ENCODE results near the gene LRTM1. TPM values are rescaled to one million over a fixed set of nuclear protein-coding genes. Genes with fewer than 3 reads are reported as not detected.

LRTM1 gene
- total RNA-seq, 1 experiment from 2014 or later, result not detected

- Mint-ChIP-seq H3K4me3 (ENCODE audit: unreplicated experiment) (no peak overlapping the region), H3K36me3 (ENCODE audit: insufficient read depth, unreplicated experiment) (peaks cover 12% of the 10 kb centered on the region), H3K27ac (ENCODE audit: low read depth, unreplicated experiment) (no peak overlapping the region), H3K4me1 (ENCODE audit: insufficient read depth, unreplicated experiment) (peaks cover 20% of the 10 kb centered on the region), H3K9me3 (ENCODE audit: unreplicated experiment) (no peaks in the 10 kb centered on the region), H3K27me3 (ENCODE audit: insufficient read depth, unreplicated experiment) (no peaks in the 10 kb centered on the region)
- POLR2A ChIA-PET, result interaction anchor here (0.5 kb wide), 1 partner anchor 23 kb away, joined by 3 read pairs; no protein-coding TSS in a partner anchor
- no TSS peak for BruUV-seq (replicated peaks)
- no peak for DNase-seq (ENCODE audit: unreplicated experiment)
- CTCF ChIA-PET, result interaction anchor here (0.6 to 1.6 kb wide), 6 partner anchors 14 to 1293 kb away, joined by 3 to 4 read pairs (median 4); no protein-coding TSS in a partner anchor
- intact Hi-C loops (cut with micrococcal nuclease), result loop anchor here (2.0 to 5.0 kb wide), 6 partner anchors 48 to 948 kb away; partner anchors contain the start of gene WNT5A
- no peak for TF ChIP-seq CTCF (IDR thresholded peaks at IDR 0.05; ENCODE audit: unreplicated experiment)
These were observed 21.7 kb upstream of the LRTM1 start for GRCh38 chr3:54949491-54950044.

GRCh38 chr3:54941690-54942362, 14.0 kb upstream of the LRTM1 start:
- DNase-seq (ENCODE audit: unreplicated experiment), result no peak
- intact Hi-C loops (cut with micrococcal nuclease), result no loop called here
- CTCF ChIA-PET, result interaction anchor here (0.6 to 0.7 kb wide), 2 partner anchors 67 to 310 kb away, joined by 3 read pairs; no protein-coding TSS in a partner anchor
- POLR2A ChIA-PET, result no interaction called here
- H3K36me3 Mint-ChIP-seq (ENCODE audit: insufficient read depth, unreplicated experiment), result no peaks in the 10 kb centered on the region
- H3K9me3 Mint-ChIP-seq (ENCODE audit: unreplicated experiment), result no peaks in the 10 kb centered on the region
- no TSS peak for BruUV-seq (replicated peaks)
- H3K27me3 Mint-ChIP-seq (ENCODE audit: insufficient read depth, unreplicated experiment), result no peaks in the 10 kb centered on the region
- no peak overlapping the region for H3K27ac Mint-ChIP-seq (ENCODE audit: low read depth, unreplicated experiment)
- TF ChIP-seq CTCF (IDR thresholded peaks at IDR 0.05; ENCODE audit: unreplicated experiment), result no peak
- H3K4me1 Mint-ChIP-seq (ENCODE audit: insufficient read depth, unreplicated experiment), result no peaks in the 10 kb centered on the region
- no peak overlapping the region for H3K4me3 Mint-ChIP-seq (ENCODE audit: unreplicated experiment)

GRCh38 chr3:54940971-54941370, 13.1 kb upstream of the LRTM1 start:
- no TSS peak for BruUV-seq (replicated peaks)
- no peak for DNase-seq (ENCODE audit: unreplicated experiment)
- no peaks in the 10 kb centered on the region for H3K36me3 Mint-ChIP-seq (ENCODE audit: insufficient read depth, unreplicated experiment)
- CTCF ChIA-PET, result no interaction called here
- no peak overlapping the region for H3K4me3 Mint-ChIP-seq (ENCODE audit: unreplicated experiment)
- no peaks in the 10 kb centered on the region for H3K9me3 Mint-ChIP-seq (ENCODE audit: unreplicated experiment)
- H3K27ac Mint-ChIP-seq (ENCODE audit: low read depth, unreplicated experiment), result no peak overlapping the region
- no peaks in the 10 kb centered on the region for H3K27me3 Mint-ChIP-seq (ENCODE audit: insufficient read depth, unreplicated experiment)
- POLR2A ChIA-PET, result no interaction called here
- intact Hi-C loops (cut with micrococcal nuclease), result no loop called here
- no peaks in the 10 kb centered on the region for H3K4me1 Mint-ChIP-seq (ENCODE audit: insufficient read depth, unreplicated experiment)
- no peak for TF ChIP-seq CTCF (IDR thresholded peaks at IDR 0.05; ENCODE audit: unreplicated experiment)

- POLR2A ChIA-PET, result no interaction called here
These were observed 11.9 kb upstream of the LRTM1 start for GRCh38 chr3:54939557-54940300.

More at GRCh38 chr3:54939557-54940300, 11.9 kb upstream of the LRTM1 start:
- H3K4me3 Mint-ChIP-seq (ENCODE audit: unreplicated experiment), result no peak overlapping the region
- no peaks in the 10 kb centered on the region for H3K9me3 Mint-ChIP-seq (ENCODE audit: unreplicated experiment)
- intact Hi-C loops (cut with micrococcal nuclease), result no loop called here
- no peak for TF ChIP-seq CTCF (IDR thresholded peaks at IDR 0.05; ENCODE audit: unreplicated experiment)
- no peak for DNase-seq (ENCODE audit: unreplicated experiment)
- no peaks in the 10 kb centered on the region for H3K36me3 Mint-ChIP-seq (ENCODE audit: insufficient read depth, unreplicated experiment)
- no TSS peak for BruUV-seq (replicated peaks)
- H3K27ac Mint-ChIP-seq (ENCODE audit: low read depth, unreplicated experiment), result peak overlapping the region; percentile 23
- H3K27me3 Mint-ChIP-seq (ENCODE audit: insufficient read depth, unreplicated experiment), result no peaks in the 10 kb centered on the region
- CTCF ChIA-PET, result interaction anchor here (0.7 to 1.2 kb wide), 2 partner anchors 89 to 503 kb away, joined by 3 read pairs; no protein-coding TSS in a partner anchor
- H3K4me1 Mint-ChIP-seq (ENCODE audit: insufficient read depth, unreplicated experiment), result no peaks in the 10 kb centered on the region

All from MCF 10A (cell line).